SK-N-SH (cell line): ENCODE data around the gene SMCO2. TPM values are rescaled to one million over a fixed set of nuclear protein-coding genes. Genes with fewer than 3 reads are reported as not detected.

Source experiments
- CTCF ChIA-PET: fragments of 300-600, 350-600 bp; formaldehyde crosslinking; extraction: SDS; loops from one replicate; lab custom pipeline; 2021; lab: Yijun Ruan, JAX
- POLR2A ChIA-PET: fragments of 350-600 bp; sonication (Branson Sonifier 250); formaldehyde crosslinking; extraction: SDS; loops from one replicate; lab custom pipeline; 2020; ENCODE audit warnings: antibody characterized with exemption, inconsistent platforms; lab: Yijun Ruan, JAX
- DNase-seq: peaks from one replicate; pipeline ENCODE4 v3.0.0; 2012
- H2AFZ ChIP-seq: fragments of 200-600 bp; sonication (generic); 2 replicates; pipeline ENCODE4 v1.8.1; 2016; ENCODE audit warnings: antibody characterized with exemption, mild to moderate bottlenecking, low read depth
- H3F3A ChIP-seq: fragments of 200-600 bp; sonication (generic); replicated peaks from 2 replicates; pipeline ENCODE3; 2016; ENCODE audit warnings: antibody characterized with exemption, mild to moderate bottlenecking; ENCODE audit not compliant: insufficient read depth
- H3K27ac ChIP-seq, 2 experiments: fragments of 200-500 bp in 1 of 2; fragments of 200-600 bp in 1 of 2; sonication (Bioruptor generic) in 1 of 2; sonication (generic), shearing (Covaris generic) in 1 of 2; 2 replicates each; pipeline versions ENCODE4 v1.5.1 to v1.6.1; 2014 to 2016; ENCODE audit warnings: low read depth in 2 of 2, inconsistent platforms in 1 of 2, low read length in 1 of 2, mild to moderate bottlenecking in 1 of 2, mixed read lengths in 1 of 2
- H3K27me3 ChIP-seq: fragments of 200-600 bp; sonication (generic), shearing (Covaris generic); 2 replicates; pipeline ENCODE4 v1.6.1; 2016; ENCODE audit warnings: mixed run types; ENCODE audit not compliant: insufficient read depth
- H3K36me3 ChIP-seq, 2 experiments: fragments of 200-500 bp in 1 of 2; fragments of 200-600 bp in 1 of 2; sonication (Bioruptor generic) in 1 of 2; sonication (generic) in 1 of 2; replicated peaks in 1 of 2; 2 replicates each; pipeline versions ENCODE3 to v1.5.1; 2014 to 2016; ENCODE audit warnings: low read length in 1 of 2, mild to moderate bottlenecking in 1 of 2; ENCODE audit not compliant: insufficient read depth in 2 of 2, control insufficient read depth in 1 of 2
- H3K4me1 ChIP-seq, 2 experiments: fragments of 200-500 bp in 1 of 2; fragments of 200-600 bp in 1 of 2; sonication (Bioruptor generic) in 1 of 2; sonication (generic), shearing (Covaris generic) in 1 of 2; 2 replicates each; pipeline versions ENCODE4 v1.5.1 to v1.6.1; 2014 to 2016; ENCODE audit warnings: low read depth in 1 of 2, low read length in 1 of 2, mixed run types in 1 of 2; ENCODE audit not compliant: insufficient read depth in 2 of 2, control insufficient read depth in 1 of 2
- H3K4me2 ChIP-seq: fragments of 200-600 bp; sonication (generic), shearing (Covaris generic); 2 replicates; pipeline ENCODE4 v1.6.1; 2017; ENCODE audit warnings: mixed run types
- H3K4me3 ChIP-seq, 2 experiments: fragments of 200-500 bp in 1 of 2; fragments of 200-600 bp in 1 of 2; sonication (Bioruptor generic) in 1 of 2; sonication (generic), shearing (Covaris generic) in 1 of 2; 2 replicates each; pipeline versions ENCODE4 v1.5.1 to v1.8.1; 2014 to 2016; ENCODE audit warnings: low read depth in 2 of 2, inconsistent platforms in 1 of 2, low read length in 1 of 2, mild to moderate bottlenecking in 1 of 2, mixed read lengths in 1 of 2, moderate library complexity in 1 of 2
- H3K79me2 ChIP-seq: fragments of 200-600 bp; sonication (generic); 2 replicates; pipeline ENCODE4 v1.8.1; 2017; ENCODE audit warnings: mild to moderate bottlenecking; ENCODE audit not compliant: insufficient read depth
- H3K9ac ChIP-seq: fragments of 200-600 bp; sonication (generic); 2 replicates; pipeline ENCODE4 v1.6.1; 2017; ENCODE audit warnings: mixed run types
- H3K9me2 ChIP-seq: fragments of 200-600 bp; sonication (generic); 2 replicates; pipeline ENCODE4 v1.6.1; 2017; ENCODE audit warnings: mixed run types
- H3K9me3 ChIP-seq: fragments of 200-600 bp; sonication (generic); 2 replicates; pipeline ENCODE4 v1.6.1; 2017; ENCODE audit warnings: mixed run types, mild to moderate bottlenecking, moderate library complexity
- H4K20me1 ChIP-seq: fragments of 200-600 bp; sonication (generic); 2 replicates; pipeline ENCODE4 v1.6.1; 2017; ENCODE audit warnings: mild to moderate bottlenecking, mixed run types; ENCODE audit not compliant: insufficient read depth
- CHD2 ChIP-seq: fragments of 150-350 bp; IDR thresholded peaks from 2 replicates; pipeline ENCODE4 v1.6.1; 2018; ENCODE audit warnings: low read length; ENCODE audit not compliant: partially characterized antibody
- ELF1 ChIP-seq: IDR thresholded peaks from 2 replicates; pipeline ENCODE4 v1.4.0; 2012
- EZH2phosphoT487 ChIP-seq: fragments of 200-600 bp; sonication (generic); IDR thresholded peaks from 2 replicates; pipeline ENCODE4 v1.6.1; 2017; ENCODE audit warnings: low read depth, mixed run types, mild to moderate bottlenecking, antibody characterized with exemption, moderate library complexity, borderline replicate concordance
- FOSL2 ChIP-seq: IDR thresholded peaks from 2 replicates; pipeline ENCODE4 v1.4.0; 2012; ENCODE audit warnings: low read depth, mild to moderate bottlenecking, moderate library complexity, borderline replicate concordance
- JUND ChIP-seq: IDR thresholded peaks from 2 replicates; pipeline ENCODE4 v1.4.0; 2012
- MAX ChIP-seq: IDR thresholded peaks from 2 replicates; pipeline ENCODE4 v1.4.0; 2012; ENCODE audit warnings: low read depth
- RXRA ChIP-seq: IDR thresholded peaks from 2 replicates; pipeline ENCODE4 v1.4.0; 2012; ENCODE audit warnings: low read depth, mild to moderate bottlenecking, borderline replicate concordance
- SMC3 ChIP-seq: IDR thresholded peaks from 2 replicates; pipeline ENCODE4 v1.6.1; 2012; ENCODE audit warnings: low read depth, low read length, improper control_type of control experiment
- TCF12 ChIP-seq: IDR thresholded peaks from 2 replicates; pipeline ENCODE4 v1.4.0; 2012
- TEAD4 ChIP-seq: IDR thresholded peaks from 2 replicates; pipeline ENCODE4 v1.4.0; 2012; ENCODE audit warnings: mild to moderate bottlenecking, borderline replicate concordance; ENCODE audit not compliant: insufficient read depth
- ZBTB33 ChIP-seq: IDR thresholded peaks from 2 replicates; pipeline ENCODE4 v1.4.0; 2012; ENCODE audit warnings: low read depth, borderline replicate concordance
- WGBS: methylation state at CpG from one replicate; pipeline ENCODE4 v1.1.6; 2017; ENCODE audit warnings: low lambda C conversion rate; 5-methylcytosine and 5-hydroxymethylcytosine counted together
- polyA plus RNA-seq, 3 experiments: library from polyadenylated mRNA; depleted of rRNA; stranded (reverse); fragments of >200 nt; gene quantifications; 2 replicates each; pipeline ENCODE4 v1.2.3, GENCODE V29; 2012
- TF ChIP-seq, protein P1 (sequence below): IDR thresholded peaks from 2 replicates; pipeline ENCODE4 v1.4.0; 2012; ENCODE audit warnings: low read depth, borderline replicate concordance

Gene SMCO2
- polyA plus RNA-seq, 1 of the 3 experiments (the other 2 are of a cell fraction), result 0.21 TPM

DNA sequence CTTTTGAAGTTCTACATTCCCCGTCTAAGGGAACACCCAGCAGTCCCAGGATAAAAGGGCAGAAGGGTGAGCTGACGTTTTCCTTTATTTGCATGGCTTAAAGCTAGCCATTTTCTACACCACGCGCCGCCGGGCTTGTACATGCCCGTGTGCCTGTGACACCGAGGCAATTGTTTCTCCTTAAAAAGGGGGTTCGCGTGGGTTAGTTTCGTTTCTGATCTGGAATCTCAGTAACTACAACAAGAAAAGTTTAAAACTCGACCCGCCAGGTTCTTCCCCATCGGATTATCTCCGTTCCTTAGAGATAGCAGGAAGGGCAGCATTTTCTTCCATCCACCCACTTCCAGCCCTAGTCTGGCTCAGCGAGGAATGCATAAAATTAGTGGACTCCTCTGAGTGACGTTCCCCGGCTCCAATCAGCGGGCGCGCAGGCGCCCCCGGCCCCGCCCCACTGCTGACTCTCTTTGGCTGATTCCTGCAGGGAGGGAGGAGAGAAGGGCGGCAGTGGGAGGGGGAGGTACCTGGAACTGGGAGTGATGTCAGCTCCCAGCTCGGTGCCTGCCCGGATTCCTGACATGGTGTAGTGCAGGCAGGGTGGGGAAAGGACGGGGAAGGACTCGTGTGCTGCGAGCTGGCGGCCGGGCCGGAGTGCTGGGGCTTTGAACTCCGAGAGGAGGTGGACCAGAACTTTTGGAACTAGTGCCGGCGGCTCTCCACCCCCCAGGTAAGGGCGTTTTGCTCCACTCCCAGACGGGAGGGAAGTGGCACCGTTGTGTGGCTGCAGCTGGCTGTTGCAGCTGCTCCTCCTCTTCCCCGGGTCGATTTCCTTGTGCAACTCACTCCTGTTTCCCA, 77.3 kb downstream of the SMCO2 start, which contains the start of gene PPFIBP1 (continued):
- TF ChIP-seq TEAD4 (no peak; the same call in none of the 2 replicates), CHD2 (peak; percentile 62), SMC3 (peak; percentile 10; the same call in 1 of the 2 replicates), MAX (peak; percentile 43), RXRA (no peak), ZBTB33 (no peak), EZH2phosphoT487 (no peak), ELF1 (no peak), FOSL2 (no peak), JUND (no peak), TCF12 (no peak)
- TF ChIP-seq, protein P1, sequence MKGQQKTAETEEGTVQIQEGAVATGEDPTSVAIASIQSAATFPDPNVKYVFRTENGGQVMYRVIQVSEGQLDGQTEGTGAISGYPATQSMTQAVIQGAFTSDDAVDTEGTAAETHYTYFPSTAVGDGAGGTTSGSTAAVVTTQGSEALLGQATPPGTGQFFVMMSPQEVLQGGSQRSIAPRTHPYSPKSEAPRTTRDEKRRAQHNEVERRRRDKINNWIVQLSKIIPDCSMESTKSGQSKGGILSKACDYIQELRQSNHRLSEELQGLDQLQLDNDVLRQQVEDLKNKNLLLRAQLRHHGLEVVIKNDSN, result no peak

DNA sequence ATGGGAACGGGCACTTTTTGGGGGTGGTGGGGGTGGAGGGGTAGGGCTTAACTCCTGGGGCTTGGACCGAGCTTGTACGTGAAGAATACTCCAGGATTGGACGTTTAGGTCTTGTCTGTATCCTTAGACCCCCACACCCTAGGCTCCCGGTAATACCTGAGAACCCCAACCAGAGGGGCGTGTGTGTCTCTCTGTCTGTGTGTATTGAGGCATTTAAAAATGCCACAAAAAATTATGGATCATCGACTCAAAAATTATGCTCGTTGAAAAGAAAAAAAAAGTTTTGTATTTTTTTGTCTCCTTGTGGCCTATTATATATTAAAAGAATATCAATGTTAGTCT, 77.9 kb downstream of the SMCO2 start:
- TF ChIP-seq TEAD4, result no peak
- Histone ChIP-seq H3K4me1 (peaks cover 17 to 28% of the 10 kb centered on the region in 2 experiments; a peak in 3 of 4 replicates), H4K20me1 (peaks cover 24% of the 10 kb centered on the region), H3K79me2 (peaks cover 60% of the 10 kb centered on the region), H3K4me2 (peak overlapping the region; percentile 87), H3K27me3 (no peaks in the 10 kb centered on the region), H3K4me3 (peak overlapping the region; percentile 78 to 85), H2AFZ (0 out of 2 replicates have a peak overlapping the region, but pooled peaks have one; percentile 32), H3K9ac (peak overlapping the region; percentile 95), H3K9me3 (no peaks in the 10 kb centered on the region), H3F3A (peaks cover 14% of the 10 kb centered on the region), H3K9me2 (no peaks in the 10 kb centered on the region), H3K27ac (peak overlapping the region; percentile 92 to 93), H3K36me3 (peaks cover 0 to 3% of the 10 kb centered on the region in 2 experiments)
- CTCF ChIA-PET, result interaction anchor here (0.8 to 1.8 kb wide), 6 partner anchors 8 to 110 kb away, joined by 3 to 5 read pairs (median 3); no protein-coding TSS in a partner anchor
- POLR2A ChIA-PET, result interaction anchor here (1.0 kb wide), 1 partner anchor 15 kb away, joined by 3 read pairs; no protein-coding TSS in a partner anchor
- DNase-seq, result no peak
- WGBS, result under 1% methylated on average over 8 of the region's 8 CpGs
